CD4-positive, alpha-beta T cell treated with Interferon alpha-2 for 1 hour (primary cell): ENCODE results near the gene IQCK.
"Not testable (repeated sequence)": the region's sequence is repeated elsewhere in the genome, so short reads cannot be mapped to it uniquely, and the experiment has no call there.

ENCODE experiments used
- DNase-seq, 2 donors: peaks; one replicate each; pipeline ENCODE4 v3.0.0-alpha.2; 2020 to 2022

The IQCK gene

GRCh38 chr16:19717741-19718623 is at the start of gene IQCK, which contains the start of gene KNOP1:
Gene IQCK (plus strand): TSS chr16:19718271. CDS start chr16:19718307, 36 bp downstream.
Gene KNOP1 (minus strand): TSS chr16:19718227. CDS start chr16:19715035, 3,192 bp downstream.
- DNase-seq: peak; percentile 89 to 92

GRCh38 chr16:19672378-19672777 is 45.7 kb upstream of the IQCK start:
- no peak for DNase-seq

- no peak for DNase-seq
Measured at GRCh38 chr16:19674485-19674884, 43.6 kb upstream of the IQCK start.

- DNase-seq: no peak
Measured at GRCh38 chr16:19677402-19677801, 40.7 kb upstream of the IQCK start.

- DNase-seq: no peak
Measured at GRCh38 chr16:19678804-19679203, 39.3 kb upstream of the IQCK start.

GRCh38 chr16:19679281-19679680 is 38.8 kb upstream of the IQCK start:
- DNase-seq: not testable (repeated sequence)

- no peak for DNase-seq
Measured at GRCh38 chr16:19680881-19681340, 37.2 kb upstream of the IQCK start.

GRCh38 chr16:19681637-19682036 is 36.4 kb upstream of the IQCK start:
- DNase-seq: no peak

GRCh38 chr16:19683453-19684236 is 34.4 kb upstream of the IQCK start:
- no peak for DNase-seq

GRCh38 chr16:19685176-19685575 is 32.9 kb upstream of the IQCK start:
- no peak for DNase-seq

- DNase-seq: no peak
Measured at GRCh38 chr16:19687279-19687678, 30.8 kb upstream of the IQCK start.

- no peak for DNase-seq
Measured at GRCh38 chr16:19688396-19689024, 29.6 kb upstream of the IQCK start.

- DNase-seq: no peak
Measured at GRCh38 chr16:19689342-19689741, 28.7 kb upstream of the IQCK start.

GRCh38 chr16:19690196-19690595 is 27.9 kb upstream of the IQCK start:
- DNase-seq: no peak

- DNase-seq: no peak
Measured at GRCh38 chr16:19691161-19691711, 26.8 kb upstream of the IQCK start.

- peak in 1 of 2 donors; percentile 8 for DNase-seq
Measured at GRCh38 chr16:19694989-19695388, 23.1 kb upstream of the IQCK start.

GRCh38 chr16:19696328-19696727 is 21.7 kb upstream of the IQCK start:
- DNase-seq: peak; percentile 79 to 88

- DNase-seq: peak in 1 of 2 donors; percentile 8
Measured at GRCh38 chr16:19696961-19697360, 21.1 kb upstream of the IQCK start.

GRCh38 chr16:19697756-19698318 is 20.2 kb upstream of the IQCK start:
- DNase-seq: peak in 1 of 2 donors; percentile 10

GRCh38 chr16:19698480-19699465 is 19.3 kb upstream of the IQCK start:
- no peak for DNase-seq

- no peak for DNase-seq
Measured at GRCh38 chr16:19699472-19699871, 18.6 kb upstream of the IQCK start.
